Fibroblast of skin of left biceps (primary cell): Measurements from ENCODE around the gene FAM3A.

ENCODE experiments used
- DNase-seq, 2 experiments: peaks; one replicate each; pipeline ENCODE4 v3.0.0-alpha.2; 2013; ENCODE audit warnings: low read depth in 2 of 2

The FAM3A gene

DNA sequence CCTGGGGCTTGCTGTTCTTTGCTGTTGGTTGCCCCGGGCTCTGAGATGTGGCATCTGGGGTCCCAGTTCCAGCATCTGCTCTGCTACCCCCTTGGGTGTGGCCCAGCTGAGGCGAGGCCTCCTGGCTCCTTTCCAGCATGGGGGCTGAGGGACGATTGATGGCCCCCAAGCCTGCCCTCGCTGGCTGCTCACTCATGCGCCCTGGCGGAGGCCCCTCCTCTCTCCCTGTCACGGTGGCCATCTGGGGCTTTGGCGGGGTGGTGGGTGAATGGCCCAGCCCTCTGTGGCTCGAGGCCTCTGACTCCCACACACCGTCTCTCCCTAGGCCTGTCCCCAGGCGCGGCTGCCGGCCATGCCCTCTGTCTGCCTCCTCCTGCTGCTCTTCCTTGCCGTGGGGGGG is 56.2 kb downstream of the FAM3A start:
- DNase-seq, result no peak

- no peak for DNase-seq
These were observed 56.9 kb downstream of the FAM3A start for GRCh38 chrX:154458954-154459778.

GRCh38 chrX:154458116-154458953 is 57.7 kb downstream of the FAM3A start, which contains the start of gene PLXNA3:
TSS of gene PLXNA3 (plus strand) at chrX:154458281. CDS start at chrX:154460184, 1,903 bp downstream.
- no peak for DNase-seq

DNA sequence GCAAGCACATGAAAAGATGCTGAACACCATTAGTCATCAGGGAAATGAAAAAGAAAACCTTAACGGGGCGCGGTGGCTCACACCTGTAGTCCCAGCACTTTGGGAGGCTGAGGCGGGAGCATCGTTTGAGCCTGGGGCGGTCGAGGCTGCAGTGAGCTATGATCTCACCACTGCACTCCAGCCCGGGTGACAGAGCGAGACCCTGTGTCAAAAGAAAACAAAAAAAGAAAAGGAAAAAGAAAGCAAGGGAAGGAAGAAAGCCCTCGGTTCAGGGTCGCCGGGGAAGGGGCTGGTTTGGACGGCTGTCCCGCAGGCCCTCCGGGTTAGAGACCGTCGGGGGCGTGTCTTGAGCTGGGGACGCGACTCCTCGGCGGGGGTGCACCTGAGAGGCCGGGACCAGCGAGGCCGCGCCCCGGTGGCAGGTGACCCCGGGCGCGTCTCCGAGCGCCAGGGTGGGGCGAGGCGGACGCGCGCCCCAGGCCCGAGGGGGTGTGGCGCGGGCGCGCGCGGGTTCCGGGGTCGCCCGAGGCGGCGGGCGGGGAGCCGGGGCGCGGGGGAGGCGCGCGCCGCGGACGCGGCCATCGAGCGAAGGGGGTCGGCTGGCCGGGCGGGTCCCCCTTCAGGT is 58.4 kb downstream of the FAM3A start:
- DNase-seq, result no peak
